Neuronal stem cell (in vitro differentiated cells): Measurements from ENCODE around the gene SEC24A.
"Not testable (repeated sequence)": the region's sequence is repeated elsewhere in the genome, so short reads cannot be mapped to it uniquely, and the experiment has no call there.

ENCODE experiments used
- DNase-seq: peaks from one replicate; pipeline ENCODE4 v3.0.0-alpha.2; 2013; ENCODE audit warnings: low spot score
- H2AFZ ChIP-seq: one replicate; pipeline ENCODE4 v1.6.1; 2013; ENCODE audit warnings: mild to moderate bottlenecking, low read length, inconsistent platforms
- H2AK5ac ChIP-seq: 2 replicates; pipeline ENCODE4 v1.6.1; 2013; ENCODE audit warnings: low read depth, mild to moderate bottlenecking, inconsistent platforms, low read length, moderate library complexity, mixed read lengths
- H2BK120ac ChIP-seq: 2 replicates; pipeline ENCODE4 v1.6.1; 2013; ENCODE audit warnings: low read depth, mild to moderate bottlenecking, inconsistent platforms, low read length, moderate library complexity, mixed read lengths
- H2BK12ac ChIP-seq: one replicate; pipeline ENCODE4 v1.6.1; 2013; ENCODE audit warnings: low read length, inconsistent platforms
- H2BK15ac ChIP-seq: 2 replicates; pipeline ENCODE4 v1.6.1; 2013; ENCODE audit warnings: mild to moderate bottlenecking, low read length, inconsistent platforms, mixed read lengths
- H2BK5ac ChIP-seq: one replicate; pipeline ENCODE4 v1.6.1; 2013; ENCODE audit warnings: inconsistent platforms, mild to moderate bottlenecking, low read length, moderate library complexity
- H3K14ac ChIP-seq: one replicate; pipeline ENCODE4 v1.6.1; 2013; ENCODE audit warnings: low read length, inconsistent platforms
- H3K18ac ChIP-seq: 2 replicates; pipeline ENCODE4 v1.6.1; 2013; ENCODE audit warnings: low read length, inconsistent platforms
- H3K23ac ChIP-seq: 2 replicates; pipeline ENCODE4 v1.6.1; 2013; ENCODE audit warnings: low read depth, mild to moderate bottlenecking, mixed read lengths, low read length, inconsistent platforms; ENCODE audit not compliant: poor library complexity
- H3K27ac ChIP-seq: replicated peaks from 3 replicates; pipeline ENCODE4 v1.5.1; 2013; ENCODE audit warnings: low read length, inconsistent platforms
- H3K27me3 ChIP-seq, 3 experiments: 2 replicates each; pipeline ENCODE4 v1.6.1; 2013; ENCODE audit warnings: low read length in 3 of 3, mild to moderate bottlenecking in 2 of 3, inconsistent platforms in 1 of 3, low read depth in 1 of 3, mixed read lengths in 1 of 3, moderate library complexity in 1 of 3; ENCODE audit not compliant: control insufficient read depth in 3 of 3, insufficient read depth in 3 of 3
- H3K36me3 ChIP-seq, 2 donors: replicated peaks in 1 of 2; 2 replicates each; pipeline ENCODE4 v1.6.1; 2013; ENCODE audit warnings: low read length in 2 of 2; ENCODE audit not compliant: control insufficient read depth in 2 of 2, insufficient read depth in 2 of 2
- H3K4ac ChIP-seq: 2 replicates; pipeline ENCODE4 v1.6.1; 2013; ENCODE audit warnings: inconsistent platforms, mild to moderate bottlenecking, low read length, moderate library complexity
- H3K4me1 ChIP-seq, 2 donors: 1 replicate in 1 of 2; 2 replicates in 1 of 2; pipeline ENCODE4 v1.6.1; 2013; ENCODE audit warnings: low read length in 2 of 2, low read depth in 1 of 2; ENCODE audit not compliant: control insufficient read depth in 2 of 2, insufficient read depth in 1 of 2
- H3K4me2 ChIP-seq: one replicate; pipeline ENCODE4 v1.6.1; 2013; ENCODE audit warnings: mild to moderate bottlenecking, low read length, inconsistent platforms; ENCODE audit not compliant: insufficient read depth, poor library complexity, severe bottlenecking
- H3K4me3 ChIP-seq, 2 donors: 2 replicates each; pipeline ENCODE4 v1.5.1; 2013; ENCODE audit warnings: low read length in 2 of 2, mild to moderate bottlenecking in 2 of 2, inconsistent platforms in 1 of 2, moderate library complexity in 1 of 2
- H3K79me1 ChIP-seq: one replicate; pipeline ENCODE4 v1.6.1; 2013; ENCODE audit warnings: low read depth, mild to moderate bottlenecking, inconsistent platforms, low read length, moderate library complexity
- H3K9ac ChIP-seq: one replicate; pipeline ENCODE4 v1.6.1; 2013; ENCODE audit warnings: mild to moderate bottlenecking, low read depth, low read length, inconsistent platforms; ENCODE audit not compliant: poor library complexity
- H3K9me3 ChIP-seq, 2 donors: replicated peaks in 1 of 2; 2 replicates each; pipeline versions ENCODE3 to v1.6.1; 2013; ENCODE audit warnings: low read length in 2 of 2, mild to moderate bottlenecking in 2 of 2, inconsistent platforms in 1 of 2, low read depth in 1 of 2, mixed read lengths in 1 of 2, moderate library complexity in 1 of 2; ENCODE audit not compliant: control insufficient read depth in 2 of 2, insufficient read depth in 1 of 2
- H4K8ac ChIP-seq: one replicate; pipeline ENCODE4 v1.6.1; 2013; ENCODE audit warnings: low read depth, mild to moderate bottlenecking, inconsistent platforms, low read length, moderate library complexity
- H4K91ac ChIP-seq: one replicate; pipeline ENCODE4 v1.6.1; 2013; ENCODE audit warnings: low read length, low read depth, mild to moderate bottlenecking, inconsistent platforms; ENCODE audit not compliant: poor library complexity
- WGBS, 2 donors: extraction: QIAGEN DNeasy Blood & Tissue Kit; methylation state at CpG; one replicate each; pipeline ENCODE4 v1.1.7; 2013; ENCODE audit warnings: missing lambda C conversion rate in 2 of 2, mixed read lengths in 1 of 2; ENCODE audit not compliant: insufficient read length in 2 of 2, insufficient replicate concordance in 1 of 2; ENCODE audit errors: extremely low coverage in 2 of 2; 5-methylcytosine and 5-hydroxymethylcytosine counted together

The SEC24A gene

DNA sequence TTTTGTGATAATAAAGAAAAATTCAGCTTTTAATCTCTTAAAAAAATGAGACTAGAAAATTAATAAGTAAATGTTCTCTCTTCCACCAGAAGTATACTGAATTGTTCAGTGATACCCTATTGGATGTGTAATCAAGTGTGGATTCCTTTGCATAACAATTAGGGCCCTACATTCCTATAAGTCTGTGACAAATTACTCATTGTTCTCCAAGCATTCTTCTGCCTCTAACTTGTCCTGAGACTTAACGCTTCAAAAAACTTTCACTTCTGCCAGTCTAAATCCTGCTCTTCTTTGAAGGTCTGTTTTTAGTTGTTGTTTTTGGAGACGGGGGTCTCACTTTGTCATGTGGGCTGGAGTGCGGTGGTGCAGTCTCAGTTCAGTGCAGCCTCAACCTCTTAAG, 100.8 kb downstream of the SEC24A start:
- Histone ChIP-seq H3K23ac (no peak overlapping the region), H2AFZ (no peak overlapping the region), H3K14ac (no peak overlapping the region), H3K36me3 (peaks cover 0 to 35% of the 10 kb centered on the region in 2 donors), H3K79me1 (peaks cover 2% of the 10 kb centered on the region), H4K91ac (no peak overlapping the region), H2BK15ac (no peak overlapping the region), H2AK5ac (no peak overlapping the region), H3K18ac (no peak overlapping the region), H3K4me1 (no peaks in the 10 kb centered on the region), H3K4me2 (no peak overlapping the region), H3K4ac (no peak overlapping the region), H2BK5ac (no peak overlapping the region), H3K9ac (no peak overlapping the region), H3K27me3 (no peaks in the 10 kb centered on the region), H3K27ac (no peak overlapping the region), H3K4me3 (no peak overlapping the region), H4K8ac (no peak overlapping the region), H3K9me3 (no peaks in the 10 kb centered on the region), H2BK12ac (no peak overlapping the region), H2BK120ac (no peak overlapping the region)
- DNase-seq = no peak
- no CpG with 5 or more reads among the region's 3 CpGs for WGBS, 2 donors

DNA sequence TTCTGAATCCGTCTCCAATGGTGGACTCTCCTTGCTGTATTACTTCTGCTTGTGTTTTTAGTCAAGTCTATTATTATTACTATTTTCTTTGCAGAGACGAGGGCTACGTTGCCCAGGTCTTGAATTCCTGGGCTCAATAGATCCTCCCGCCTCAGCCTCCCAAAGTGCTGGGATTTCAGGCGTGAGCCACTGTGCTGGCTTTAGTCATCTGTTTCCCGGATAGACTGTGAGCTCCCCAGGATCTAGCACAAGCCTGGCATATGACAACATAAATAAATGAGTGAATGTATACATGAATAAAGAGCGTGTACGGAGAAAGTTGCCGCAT, 109.6 kb downstream of the SEC24A start:
- Histone ChIP-seq H3K27ac (no peak overlapping the region), H3K18ac (no peak overlapping the region), H2BK15ac (no peak overlapping the region), H3K14ac (no peak overlapping the region), H3K4me3 (peak overlapping the region; percentile 68 to 73), H4K91ac (no peak overlapping the region), H4K8ac (no peak overlapping the region), H3K27me3 (no peaks in the 10 kb centered on the region), H2AFZ (peak overlapping the region; percentile 90), H3K4ac (no peak overlapping the region), H3K79me1 (peaks cover 3% of the 10 kb centered on the region), H2BK12ac (no peak overlapping the region), H3K9me3 (no peaks in the 10 kb centered on the region), H2BK5ac (no peak overlapping the region), H3K4me1 (peaks cover 2 to 7% of the 10 kb centered on the region in 2 donors), H3K4me2 (peak overlapping the region; percentile 75), H3K9ac (no peak overlapping the region), H3K36me3 (peaks cover 0 to 13% of the 10 kb centered on the region in 2 donors), H2BK120ac (no peak overlapping the region), H2AK5ac (no peak overlapping the region), H3K23ac (no peak overlapping the region)
- WGBS, 2 donors = no CpG with 5 or more reads among the region's 9 CpGs
- no peak for DNase-seq

DNA sequence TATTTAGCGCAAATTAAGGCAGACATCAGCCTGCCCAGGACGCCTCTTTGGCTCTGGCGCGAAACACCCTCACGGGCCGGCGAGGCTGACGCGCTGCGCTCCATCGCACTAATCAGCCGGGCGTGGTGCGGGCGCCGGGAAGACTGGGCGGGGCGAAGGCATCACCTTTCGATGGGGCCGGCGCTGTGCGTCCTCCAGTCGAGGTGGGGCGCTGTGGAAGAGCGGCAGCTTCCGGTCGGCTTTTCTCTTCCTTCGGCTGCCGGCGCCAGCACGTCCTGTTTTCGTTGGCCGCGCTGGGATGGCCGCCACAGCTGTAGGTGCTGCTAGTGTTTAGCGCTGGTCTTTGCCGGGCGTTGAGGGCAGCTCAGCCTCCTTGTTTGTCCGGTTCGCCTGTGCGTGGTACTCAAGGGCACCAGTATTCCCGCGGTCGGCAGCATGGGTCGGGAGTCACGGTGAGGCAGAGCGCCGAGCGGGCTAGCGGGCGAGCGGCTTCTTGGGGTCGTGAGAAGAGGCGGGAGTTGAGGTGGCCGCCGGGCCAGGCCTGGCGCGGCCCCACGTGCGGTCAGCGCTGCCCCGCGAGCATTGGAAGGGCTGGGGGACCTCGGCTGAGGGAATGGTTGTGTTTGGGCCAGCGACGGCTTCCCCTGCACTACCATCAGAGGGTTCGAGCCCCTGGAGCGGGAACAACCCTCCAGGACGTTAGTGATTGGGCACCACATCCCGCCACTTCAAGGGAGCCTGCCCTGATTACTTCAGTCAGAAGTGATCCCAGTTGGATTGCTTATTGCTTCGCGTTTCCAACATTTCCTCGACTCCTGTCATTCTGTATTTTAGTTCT, 110.1 kb downstream of the SEC24A start, which contains the start of gene DDX46:
DDX46 (plus strand) TSS at position 276 of the 838 bp plus-strand sequence; CDS start at position 436, 160 bp downstream.
- Histone ChIP-seq H3K4me3 (peak within 1 kb of the TSS; percentile 73 to 98), H2BK12ac (peak within 1 kb of the TSS; percentile 50), H3K14ac (peak within 1 kb of the TSS; percentile 87), H3K79me1 (peaks cover 3% of the 10 kb centered on the region), H4K91ac (no peak within 1 kb of the TSS), H3K27me3 (no peaks in the 10 kb centered on the region), H3K4me1 (peaks cover 2 to 7% of the 10 kb centered on the region in 2 donors), H3K27ac (no peak within 1 kb of the TSS), H4K8ac (peak within 1 kb of the TSS; percentile 27), H3K4ac (no peak within 1 kb of the TSS), H3K9me3 (no peaks in the 10 kb centered on the region), H3K18ac (peak within 1 kb of the TSS; percentile 97), H2BK120ac (no peak within 1 kb of the TSS), H2AK5ac (peak within 1 kb of the TSS; percentile 27), H2BK15ac (no peak within 1 kb of the TSS), H2BK5ac (peak within 1 kb of the TSS; percentile 47), H3K9ac (peak within 1 kb of the TSS; percentile 98), H3K23ac (peak within 1 kb of the TSS; percentile 95), H3K36me3 (peaks cover under 1 to 18% of the 10 kb centered on the region in 2 donors), H2AFZ (peak within 1 kb of the TSS; percentile 90), H3K4me2 (peak within 1 kb of the TSS; percentile 75)
- no CpG with 5 or more reads among the region's 73 CpGs for WGBS, 2 donors
- peak; percentile 90 for DNase-seq

DNA sequence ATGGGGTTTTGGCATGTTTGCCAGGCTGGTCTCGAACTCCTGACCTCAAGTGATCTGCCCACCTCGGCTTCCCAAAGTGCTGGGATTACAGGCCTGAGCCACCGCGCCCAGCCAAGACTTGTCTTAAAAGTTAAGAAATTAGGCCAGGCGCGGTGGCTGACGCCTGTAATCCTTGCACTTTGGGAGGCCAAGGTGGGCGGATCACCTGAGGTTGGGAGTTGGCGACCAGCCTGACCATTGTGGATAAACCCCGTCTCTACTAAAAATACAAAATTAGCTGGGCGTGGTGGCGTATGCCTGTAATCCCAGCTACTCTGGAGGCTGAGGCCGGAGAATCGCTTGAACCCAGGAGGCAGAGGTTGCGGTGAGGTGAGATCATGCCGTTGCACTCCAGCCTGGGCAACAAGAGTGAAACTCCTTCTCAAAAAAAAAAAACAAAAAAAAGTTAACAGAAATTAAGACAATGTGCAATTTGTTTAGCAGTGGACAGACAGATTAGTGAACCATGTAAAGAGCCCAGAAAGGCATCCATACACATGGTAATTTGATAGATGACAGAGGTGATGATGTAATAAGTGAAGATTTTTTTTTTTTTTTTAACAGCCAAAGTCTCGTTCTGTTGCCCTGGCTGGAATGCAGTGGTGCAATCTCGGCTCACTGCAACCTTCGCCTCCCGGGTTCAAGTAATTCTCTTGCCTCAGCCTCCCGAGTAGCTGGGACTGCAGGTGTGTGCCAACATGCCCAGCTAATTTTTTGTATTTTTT, 119.1 kb downstream of the SEC24A start:
- H2AK5ac ChIP-seq, H3K4me2 ChIP-seq, H2BK5ac ChIP-seq, H3K9ac ChIP-seq, H3K4me3 ChIP-seq, H4K91ac ChIP-seq, H3K4me1 ChIP-seq, H2AFZ ChIP-seq, H2BK120ac ChIP-seq, DNase-seq, H2BK15ac ChIP-seq, H3K23ac ChIP-seq, H3K14ac ChIP-seq, H3K27ac ChIP-seq, H2BK12ac ChIP-seq, H4K8ac ChIP-seq, H3K4ac ChIP-seq, H3K79me1 ChIP-seq, H3K9me3 ChIP-seq, H3K27me3 ChIP-seq, H3K18ac ChIP-seq: not testable (repeated sequence)
- WGBS, 2 donors = no CpG with 5 or more reads among the region's 21 CpGs
- peaks cover 28 to 97% of the 10 kb centered on the region in 2 donors for H3K36me3 ChIP-seq
